ENCODE results near the gene WWC2.

The WWC2 gene

DNA sequence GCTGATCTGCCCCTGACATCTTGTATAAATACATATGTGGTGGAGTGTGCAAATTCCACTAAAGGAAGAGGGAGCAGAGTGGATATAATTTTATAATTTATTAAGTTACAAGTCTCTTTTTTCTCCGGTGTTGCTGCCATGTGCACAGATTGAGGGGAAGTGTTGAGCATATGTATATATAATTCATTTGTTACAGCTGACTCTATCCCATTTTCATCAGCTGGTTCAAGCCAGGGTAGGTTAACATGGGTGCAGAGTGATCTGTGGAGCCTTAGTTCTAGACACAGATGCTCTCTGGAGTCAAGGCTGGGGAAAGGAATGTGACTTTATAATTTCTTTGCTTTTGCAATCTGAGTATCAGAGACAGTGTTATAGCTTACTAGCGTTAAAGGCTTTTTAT, 103.5 kb downstream of the WWC2 start:
- DNase-seq (ENCODE audit: low spot score) = no peak

DNA sequence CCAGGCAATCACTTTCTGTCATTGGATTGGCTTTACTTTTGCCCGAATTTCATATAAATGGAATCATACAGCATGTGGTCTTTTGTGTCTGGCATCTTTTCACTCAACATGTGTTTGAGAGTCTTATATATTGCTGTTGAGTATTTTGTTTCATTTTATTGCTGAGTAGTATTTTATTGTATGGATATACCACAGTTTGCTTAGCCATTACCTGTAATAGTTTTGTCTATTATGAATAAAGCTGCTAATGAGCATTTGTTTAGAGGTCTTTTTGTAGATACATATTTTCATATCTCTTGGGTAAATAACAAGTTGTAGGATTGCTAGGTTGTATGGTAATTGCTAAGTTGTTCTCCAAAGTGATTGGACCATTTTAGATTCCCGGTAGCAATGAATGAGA, 105.7 kb downstream of the WWC2 start:
- no peak for DNase-seq (ENCODE audit: low spot score)

- DNase-seq (ENCODE audit: low spot score) = no peak
Measured at GRCh38 chr4:183205193-183205592, 106.1 kb downstream of the WWC2 start.

GRCh38 chr4:183205709-183206108, 106.7 kb downstream of the WWC2 start:
- no peak for DNase-seq (ENCODE audit: low spot score)

DNA sequence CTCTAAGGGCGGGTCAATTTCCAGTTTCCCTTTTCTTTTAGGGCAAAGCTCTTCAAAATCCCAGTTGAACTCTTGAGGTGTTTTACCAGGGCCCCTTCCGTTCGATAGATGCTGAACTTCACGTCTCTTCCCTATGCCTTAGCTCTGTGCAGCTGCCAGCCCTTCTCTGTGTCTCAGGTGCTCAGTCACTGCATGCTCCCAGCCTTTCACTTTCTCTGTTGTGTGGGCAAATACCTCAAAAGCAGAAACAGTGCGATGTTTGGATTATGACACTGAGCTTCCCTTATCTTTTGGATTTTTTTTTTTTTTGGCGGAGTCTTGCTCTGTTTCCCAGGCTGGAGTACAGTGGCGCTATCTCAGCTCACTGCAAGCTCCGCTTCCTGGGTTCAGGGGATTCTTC, 112.5 kb downstream of the WWC2 start:
- no peak for DNase-seq (ENCODE audit: low spot score)

DNA sequence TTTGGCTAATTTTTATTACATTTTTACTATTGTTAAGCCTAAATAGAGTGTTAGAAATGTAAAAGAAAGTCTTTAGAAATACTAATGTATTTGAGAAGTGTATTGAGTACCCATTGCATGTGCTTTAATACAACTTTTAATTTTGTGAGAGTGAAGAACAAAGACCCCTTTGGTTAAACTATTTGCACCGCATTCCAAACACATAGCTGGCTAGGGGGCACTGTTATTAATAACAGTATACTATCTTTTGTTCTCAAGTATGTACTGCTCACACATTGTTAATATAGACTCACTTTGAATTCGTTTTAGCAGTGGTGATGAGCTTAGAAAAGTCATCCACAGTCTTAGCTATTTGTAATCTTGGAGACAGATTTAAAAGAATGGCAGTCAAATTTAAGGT, 114.9 kb downstream of the WWC2 start:
- DNase-seq (ENCODE audit: low spot score) = no peak

DNA sequence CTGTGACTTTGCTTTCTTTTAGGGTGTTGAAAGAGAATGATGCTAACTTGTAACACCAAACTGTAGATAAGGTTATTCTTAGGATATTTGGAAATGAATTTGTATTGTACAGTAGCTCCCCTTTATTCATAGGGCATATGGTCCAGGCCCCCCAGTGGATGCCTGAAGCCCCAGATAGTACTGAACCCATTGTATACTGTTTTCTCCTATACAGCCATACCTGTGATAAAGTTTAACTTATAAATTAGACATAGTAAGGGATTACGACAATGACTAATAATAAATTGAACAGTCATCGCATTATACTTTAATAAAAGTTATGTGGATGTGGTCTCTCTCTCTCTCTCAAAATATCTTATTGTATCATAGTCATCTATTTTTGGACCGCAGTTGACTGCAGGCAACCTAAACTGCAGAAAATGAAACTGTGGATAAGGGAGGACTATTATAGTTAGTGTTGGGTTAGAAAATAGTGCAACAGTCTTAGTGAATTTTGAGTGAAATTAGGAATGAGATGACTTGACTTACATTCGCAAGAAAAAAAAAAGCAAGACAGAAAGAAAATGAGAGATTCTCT, 115.9 kb downstream of the WWC2 start:
- no peak for DNase-seq (ENCODE audit: low spot score)

DNA sequence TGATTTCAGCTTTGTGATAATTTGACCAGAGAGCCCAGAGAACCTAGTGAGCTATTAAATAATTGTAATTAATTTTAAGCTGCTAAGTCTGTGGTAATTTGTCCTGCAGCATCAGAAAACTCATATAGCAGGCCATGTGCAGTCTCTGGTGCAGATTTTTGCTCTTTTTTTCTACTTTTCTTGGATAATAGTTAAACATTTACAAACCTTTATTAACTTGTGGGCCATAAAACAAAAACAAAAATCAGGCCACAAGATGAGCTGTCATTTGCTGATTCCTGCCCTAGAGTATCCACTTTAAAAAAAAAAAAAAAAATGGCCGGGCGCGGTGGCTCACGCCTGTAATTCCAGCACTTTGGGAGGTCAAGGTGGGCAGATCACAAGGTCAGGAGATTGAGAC, 121.2 kb downstream of the WWC2 start:
- DNase-seq (ENCODE audit: low spot score) = peak; percentile 57

DNA sequence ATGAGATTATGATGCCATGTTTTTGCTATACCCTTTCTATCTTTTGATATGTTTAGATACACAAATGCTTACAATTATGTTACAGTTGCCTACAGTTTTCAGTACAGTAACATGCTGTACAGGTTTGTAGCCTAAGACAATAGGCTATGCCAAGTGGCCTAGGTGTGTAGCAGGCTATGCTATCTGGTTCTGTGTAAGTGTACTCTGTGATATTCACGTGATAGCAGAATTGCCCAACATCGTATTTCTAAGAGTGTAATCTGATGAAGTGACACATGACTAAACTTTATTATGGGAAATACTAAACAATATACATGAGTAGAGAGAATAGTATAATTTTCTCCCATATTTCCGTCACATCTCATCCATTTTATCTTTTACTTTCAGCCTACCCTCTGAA, 124.0 kb downstream of the WWC2 start:
- DNase-seq (ENCODE audit: low spot score) = no peak

GRCh38 chr4:183229397-183229796, 130.3 kb downstream of the WWC2 start:
- DNase-seq (ENCODE audit: low spot score) = peak; percentile 39

- DNase-seq (ENCODE audit: low spot score) = peak; percentile 59
Measured at GRCh38 chr4:183240581-183241321, 141.7 kb downstream of the WWC2 start.

- DNase-seq (ENCODE audit: low spot score) = peak; percentile 72
Measured at GRCh38 chr4:183241322-183241640, 142.2 kb downstream of the WWC2 start.

DNA sequence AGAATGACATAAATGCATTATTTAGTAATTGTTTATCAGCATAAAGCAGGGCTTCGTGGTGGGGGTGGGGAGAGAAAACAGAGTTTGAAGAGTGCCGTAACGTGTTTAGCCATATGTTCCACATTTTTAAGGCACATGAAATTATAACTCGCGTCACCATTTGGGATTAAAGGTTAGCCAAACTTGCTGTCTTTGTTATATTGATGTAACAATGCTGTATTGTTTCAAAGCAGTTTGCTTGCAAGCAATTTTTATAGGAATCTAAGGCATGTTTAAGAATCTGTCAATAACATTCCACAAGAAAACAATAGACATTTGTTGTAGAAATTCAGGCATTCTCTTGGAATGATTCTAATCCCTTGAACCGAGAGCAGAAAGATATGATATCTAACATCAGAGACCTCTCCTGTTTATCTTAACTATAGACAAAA, 142.7 kb downstream of the WWC2 start:
- DNase-seq (ENCODE audit: low spot score) = no peak

DNA sequence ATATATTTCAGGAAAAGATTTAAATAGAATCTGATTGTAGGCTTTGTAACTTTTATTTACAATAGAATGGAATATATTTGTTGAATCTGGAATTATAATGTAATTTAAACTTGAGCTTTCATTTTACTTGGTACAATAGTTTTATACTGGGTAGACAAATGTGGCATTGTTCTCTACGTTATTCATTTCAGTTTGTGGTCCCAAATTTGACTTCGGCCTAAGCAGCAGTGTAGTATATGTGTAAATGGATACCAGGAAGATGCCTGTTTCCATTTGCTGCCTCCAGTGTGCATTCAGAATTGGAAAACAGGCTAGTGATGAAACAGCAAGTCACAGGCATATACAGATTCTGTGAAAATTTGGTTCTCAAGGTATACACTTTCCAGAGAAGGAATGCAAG, 143.2 kb downstream of the WWC2 start:
- no peak for DNase-seq (ENCODE audit: low spot score)

- no peak for DNase-seq (ENCODE audit: low spot score)
Measured at GRCh38 chr4:183244019-183244418, 145.0 kb downstream of the WWC2 start.

- DNase-seq (ENCODE audit: low spot score) = peak; percentile 50
Measured at GRCh38 chr4:183244506-183244905, 145.4 kb downstream of the WWC2 start.

- no peak for DNase-seq (ENCODE audit: low spot score)
Measured at GRCh38 chr4:183248201-183248600, 149.1 kb downstream of the WWC2 start.

- DNase-seq (ENCODE audit: low spot score) = peak; percentile 69
Measured at GRCh38 chr4:183249854-183250253, 150.8 kb downstream of the WWC2 start.

DNA sequence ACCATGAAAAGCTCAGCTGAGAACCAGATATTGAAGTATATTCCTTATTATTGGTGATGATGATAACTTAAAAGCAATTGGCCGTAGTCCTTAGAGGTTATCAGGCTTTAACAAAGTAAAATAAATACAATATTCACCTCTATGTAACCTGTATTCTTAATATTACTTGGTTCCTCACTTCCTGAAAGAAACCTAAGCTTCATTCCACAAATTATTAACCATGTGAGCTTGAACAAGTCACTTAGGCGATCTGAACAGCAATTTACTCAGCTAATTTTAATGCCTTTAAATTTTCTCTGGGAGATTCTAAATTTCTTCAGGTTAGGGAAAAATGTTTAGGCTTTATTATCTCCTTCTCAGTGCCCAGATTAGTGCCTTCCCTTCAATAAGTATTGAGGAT, 151.8 kb downstream of the WWC2 start:
- DNase-seq (ENCODE audit: low spot score) = peak; percentile 52

DNA sequence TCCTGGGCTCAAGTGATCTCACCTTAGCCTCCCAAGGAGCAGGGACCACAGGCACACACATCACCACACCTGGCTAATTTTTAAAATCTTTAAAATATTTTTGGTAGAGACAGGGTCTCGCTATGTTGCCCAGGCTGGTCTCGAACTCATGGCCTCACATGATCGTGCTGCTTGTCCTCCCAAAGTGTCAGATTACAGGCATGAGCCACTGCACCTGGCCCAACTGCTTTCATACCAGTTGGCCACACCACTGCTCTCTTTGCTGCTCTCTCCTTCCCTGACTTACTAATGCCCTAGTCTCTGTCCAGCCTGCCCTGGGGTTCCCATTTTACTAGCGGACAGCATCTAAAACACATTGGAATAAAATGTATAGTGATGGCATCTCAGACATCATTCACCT, 153.9 kb downstream of the WWC2 start:
- DNase-seq (ENCODE audit: low spot score) = no peak

DNA sequence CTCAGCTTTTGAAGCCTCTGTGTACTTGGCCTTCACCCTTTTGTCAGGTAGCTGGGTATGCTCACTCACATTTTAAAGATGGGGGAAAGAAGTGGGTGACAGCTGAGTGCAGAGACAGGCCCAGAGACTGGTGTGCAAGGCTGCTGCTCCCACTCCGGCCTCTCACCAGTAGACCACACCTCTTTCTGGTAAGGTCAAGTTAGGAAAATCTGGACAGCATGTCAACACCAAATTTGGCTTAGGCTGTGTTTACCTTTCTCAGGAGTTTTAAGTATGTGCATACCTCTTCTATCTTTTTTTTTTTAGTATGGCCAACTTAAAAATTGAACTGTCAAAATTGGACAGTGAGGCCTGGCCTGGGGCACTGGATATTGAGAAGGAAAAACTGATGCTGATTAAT, 154.4 kb downstream of the WWC2 start:
- no peak for DNase-seq (ENCODE audit: low spot score)

DNA sequence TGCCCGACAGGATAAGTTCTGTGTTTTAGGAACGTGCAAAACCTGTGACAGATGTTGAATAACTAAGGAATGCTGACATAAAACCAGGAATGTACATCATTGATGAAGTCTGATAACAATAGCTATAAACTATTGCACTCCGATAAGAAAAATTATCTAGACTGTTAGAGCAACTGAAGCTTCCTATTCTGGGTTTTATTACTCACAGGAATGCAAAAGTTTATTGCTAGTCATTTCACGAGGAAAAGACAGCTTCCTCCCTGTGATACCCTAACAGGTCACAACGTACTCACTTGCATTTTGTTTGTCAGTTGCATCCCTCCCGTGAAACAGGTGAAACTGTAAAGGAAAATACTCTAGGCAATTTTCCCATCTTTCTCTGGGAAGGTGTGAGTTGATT, 155.1 kb downstream of the WWC2 start:
- DNase-seq (ENCODE audit: low spot score) = no peak

- DNase-seq (ENCODE audit: low spot score) = no peak
Measured at GRCh38 chr4:183255487-183255886, 156.4 kb downstream of the WWC2 start.

DNA sequence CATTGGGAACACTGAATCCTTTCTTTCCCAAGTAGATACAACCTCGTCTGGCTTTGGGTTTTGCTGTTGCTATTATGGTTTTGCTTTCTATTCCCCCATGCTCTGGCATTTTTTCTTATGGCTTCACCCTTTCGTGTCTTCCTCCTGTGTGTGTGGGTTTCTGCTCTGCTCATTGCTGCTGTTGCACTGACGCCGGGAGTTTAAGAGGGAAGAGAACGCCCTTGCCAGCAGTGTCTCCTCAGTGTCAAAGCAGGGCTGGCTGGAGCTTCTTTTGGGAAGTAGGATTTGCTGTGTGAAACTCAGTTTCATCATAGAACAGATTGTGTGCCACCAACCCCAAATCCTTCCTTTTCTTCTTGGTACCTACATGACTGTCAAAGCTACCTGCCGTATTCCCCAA, 157.3 kb downstream of the WWC2 start:
- DNase-seq (ENCODE audit: low spot score) = no peak
